ENCODE results near the gene ZFP1.
"Not testable (repeated sequence)": the region's sequence is repeated elsewhere in the genome, so short reads cannot be mapped to it uniquely, and the experiment has no call there.

Gene ZFP1

GRCh38 chr16:75112734-75113491, 35.4 kb upstream of the ZFP1 start:
- DNase-seq (ENCODE audit: low read depth in 3 of 3) = no peak

GRCh38 chr16:75113541-75114121, 34.7 kb upstream of the ZFP1 start:
- DNase-seq (ENCODE audit: low read depth in 3 of 3) = no peak

GRCh38 chr16:75114179-75114945, 34.0 kb upstream of the ZFP1 start:
- DNase-seq (ENCODE audit: low read depth in 3 of 3) = no peak

GRCh38 chr16:75114946-75115825, 33.1 kb upstream of the ZFP1 start:
- no peak for DNase-seq (ENCODE audit: low read depth in 3 of 3)

GRCh38 chr16:75116081-75116910, 32.0 kb upstream of the ZFP1 start, which contains the start of gene LDHD:
Gene LDHD, minus strand, starts transcription at chr16:75116780. Its CDS starts 60 bp downstream, at chr16:75116720.
- DNase-seq (ENCODE audit: low read depth in 3 of 3) = no peak

- no peak for DNase-seq (ENCODE audit: low read depth in 3 of 3)
Measured at GRCh38 chr16:75116911-75117245, 31.4 kb upstream of the ZFP1 start.

GRCh38 chr16:75118943-75119539, 29.3 kb upstream of the ZFP1 start:
- DNase-seq (ENCODE audit: low read depth in 3 of 3) = no peak

- no peak for DNase-seq (ENCODE audit: low read depth in 3 of 3)
Measured at GRCh38 chr16:75120253-75120652, 28.1 kb upstream of the ZFP1 start.

- no peak for DNase-seq (ENCODE audit: low read depth in 3 of 3)
Measured at GRCh38 chr16:75121949-75122568, 26.3 kb upstream of the ZFP1 start.

- DNase-seq (ENCODE audit: low read depth in 3 of 3) = no peak
Measured at GRCh38 chr16:75122609-75123008, 25.7 kb upstream of the ZFP1 start.

- DNase-seq (ENCODE audit: low read depth in 3 of 3) = no peak
Measured at GRCh38 chr16:75127713-75128415, 20.5 kb upstream of the ZFP1 start.

GRCh38 chr16:75129421-75130149, 18.7 kb upstream of the ZFP1 start:
- DNase-seq (ENCODE audit: low read depth in 3 of 3) = not testable (repeated sequence)

GRCh38 chr16:75130150-75130771, 18.1 kb upstream of the ZFP1 start:
- DNase-seq (ENCODE audit: low read depth in 3 of 3) = no peak

GRCh38 chr16:75131081-75131480, 17.2 kb upstream of the ZFP1 start:
- no peak for DNase-seq (ENCODE audit: low read depth in 3 of 3)

GRCh38 chr16:75138233-75138632, 10.1 kb upstream of the ZFP1 start:
- no peak for DNase-seq (ENCODE audit: low read depth in 3 of 3)

GRCh38 chr16:75138636-75139035, 9.7 kb upstream of the ZFP1 start:
- no peak for DNase-seq (ENCODE audit: low read depth in 3 of 3)

- no peak for DNase-seq (ENCODE audit: low read depth in 3 of 3)
Measured at GRCh38 chr16:75139498-75139897, 8.8 kb upstream of the ZFP1 start.

GRCh38 chr16:75143941-75144340, 4.4 kb upstream of the ZFP1 start:
- DNase-seq (ENCODE audit: low read depth in 3 of 3) = no peak

Data from stimulated activated CD4-positive, alpha-beta T cell treated with anti-CD3 and anti-CD28 coated beads, TNF-alpha, amount 100 ng/mL, for 48 hours (primary cell).